Measurements from ENCODE around the gene SF3A1. TPM values are rescaled to one million over a fixed set of nuclear protein-coding genes. Genes with fewer than 3 reads are reported as not detected.

The SF3A1 gene
- total and polyA plus RNA-seq, 9 of the 15 experiments (the other 6 are each of a cell fraction or from before 2014, with no cell fraction given): 6.7 to 228 (median 13.0) TPM

GRCh38 chr22:30357650-30358215 lies 1.0 kb upstream of the SF3A1 start:
- no peak for ATAC-seq
- H2AFZ ChIP-seq (ENCODE audit: low read depth, low read length): no peak overlapping the region
- no peak overlapping the region for H3K27ac ChIP-seq (ENCODE audit: extremely low read depth, low read depth, low read length)
- H3K36me3 ChIP-seq (ENCODE audit: control insufficient read depth, insufficient read depth, low read length): peaks cover 15% of the 10 kb centered on the region
- H3K9ac ChIP-seq (ENCODE audit: insufficient read depth in 1 of 2, low read depth in 2 of 2, low read length in 2 of 2): peak overlapping the region in 1 of 2 experiments; percentile 64; a peak in 1 of 4 replicates
- H3K79me2 ChIP-seq (ENCODE audit: control insufficient read depth, insufficient read depth, low read length): peaks cover 38% of the 10 kb centered on the region
- FAIRE-seq: no peak
- peaks cover 12 to 14% of the 10 kb centered on the region in 2 experiments; a peak in 4 of 5 replicates for H3K4me1 ChIP-seq (replicated peaks in 1 of 2; ENCODE audit: control insufficient read depth in 2 of 2, insufficient read depth in 2 of 2, low read length in 2 of 2)
- 54% methylated on average over 5 of the region's 22 CpGs for WGBS (ENCODE audit: insufficient coverage, low coverage, missing lambda C conversion rate)
- peak overlapping the region; percentile 75; the same call in 1 of the 2 replicates for H3K4me3 ChIP-seq
- BruUV-seq (replicated peaks): no TSS peak
- in situ Hi-C loops (cut with MboI): no loop called here
- TF ChIP-seq PHF20 (IDR thresholded peaks at IDR 0.05; ENCODE audit: partially characterized antibody): no peak
- no peak for TF ChIP-seq SIN3B (IDR thresholded peaks at IDR 0.05; ENCODE audit: low read depth)
- TF ChIP-seq DACH1 (IDR thresholded peaks at IDR 0.05; ENCODE audit: partially characterized antibody): no peak
- no peak for DNase-seq (ENCODE audit: extremely low read depth in 1 of 4, low spot score in 3 of 4)
- no peaks in the 10 kb centered on the region for H3K9me3 ChIP-seq (replicated peaks; ENCODE audit: control insufficient read depth, insufficient read depth, low read depth, low read length)
- no peaks in the 10 kb centered on the region for H3K9me1 ChIP-seq (ENCODE audit: control insufficient read depth, insufficient read depth, low read length)
- intact Hi-C loops (cut with micrococcal nuclease): no loop called here
- CTCF ChIA-PET (ENCODE audit: low intra/inter-chr PET ratio): no interaction called here
- no peak overlapping the region for H3K4me2 ChIP-seq (ENCODE audit: insufficient read depth, low read length)
- no peaks in the 10 kb centered on the region; the same call in 1 of the 2 replicates for H4K20me1 ChIP-seq (replicated peaks; ENCODE audit: control insufficient read depth, insufficient read depth, low read length)
- no peaks in the 10 kb centered on the region for H3K27me3 ChIP-seq (ENCODE audit: control insufficient read depth in 2 of 2, insufficient read depth in 2 of 2, low read length in 2 of 2)
- POLR2A ChIA-PET: interaction anchor here (1.0 to 2.1 kb wide), 8 partner anchors 11 to 69 kb away, joined by 3 to 8 read pairs (median 4); partner anchors contain the start of gene TBC1D10A

GRCh38 chr22:30357236-30357570 lies 509 bp upstream of the SF3A1 start:
- DNase-seq (ENCODE audit: extremely low read depth in 1 of 4, low spot score in 3 of 4): no peak
- H3K4me2 ChIP-seq (ENCODE audit: insufficient read depth, low read length): peak overlapping the region; percentile 94
- no peaks in the 10 kb centered on the region for H3K9me3 ChIP-seq (replicated peaks; ENCODE audit: control insufficient read depth, insufficient read depth, low read depth, low read length)
- CTCF ChIA-PET (ENCODE audit: low intra/inter-chr PET ratio): no interaction called here
- POLR2A ChIA-PET: interaction anchor here (0.5 to 2.1 kb wide), 12 partner anchors 12 to 87 kb away, joined by 3 to 8 read pairs (median 4); partner anchors contain the start of gene TBC1D10A
- no peak for FAIRE-seq
- no peaks in the 10 kb centered on the region for H3K27me3 ChIP-seq (ENCODE audit: control insufficient read depth in 2 of 2, insufficient read depth in 2 of 2, low read length in 2 of 2)
- H3K79me2 ChIP-seq (ENCODE audit: control insufficient read depth, insufficient read depth, low read length): peaks cover 42% of the 10 kb centered on the region
- H3K4me3 ChIP-seq: peak overlapping the region; percentile 75
- in situ Hi-C loops (cut with MboI): no loop called here
- H3K36me3 ChIP-seq (ENCODE audit: control insufficient read depth, insufficient read depth, low read length): peaks cover 21% of the 10 kb centered on the region
- no TSS peak for BruUV-seq (replicated peaks)
- no peak for ATAC-seq
- peak overlapping the region; percentile 97 for H2AFZ ChIP-seq (ENCODE audit: low read depth, low read length)
- H4K20me1 ChIP-seq (replicated peaks; ENCODE audit: control insufficient read depth, insufficient read depth, low read length): no peaks in the 10 kb centered on the region; the same call in 1 of the 2 replicates
- H3K9me1 ChIP-seq (ENCODE audit: control insufficient read depth, insufficient read depth, low read length): no peaks in the 10 kb centered on the region
- H3K4me1 ChIP-seq (replicated peaks in 1 of 2; ENCODE audit: control insufficient read depth in 2 of 2, insufficient read depth in 2 of 2, low read length in 2 of 2): peaks cover 12 to 14% of the 10 kb centered on the region in 2 experiments; a peak in 4 of 5 replicates
- peak overlapping the region; percentile 95 for H3K27ac ChIP-seq (ENCODE audit: extremely low read depth, low read depth, low read length)
- 13% methylated on average over 9 of the region's 9 CpGs for whole genome bisulfite sequencing (ENCODE audit: insufficient coverage, low coverage, missing lambda C conversion rate)
- H3K9ac ChIP-seq (ENCODE audit: insufficient read depth in 1 of 2, low read depth in 2 of 2, low read length in 2 of 2): peak overlapping the region; percentile 93 to 99; a peak in 3 of 4 replicates
- intact Hi-C loops (cut with micrococcal nuclease): no loop called here
- TF ChIP-seq ARID1B (IDR thresholded peaks at IDR 0.05) (no peak), ATF7 (IDR thresholded peaks at IDR 0.05) (no peak), ZBTB40 (IDR thresholded peaks at IDR 0.05) (no peak), ZBTB40 (CRISPR knock-in tag; IDR thresholded peaks at IDR 0.05) (no peak)

Measured in K562 (cell line).